NAMALWA (cell line): ENCODE results near the gene SIT1.
"Not testable (repeated sequence)": the region's sequence is repeated elsewhere in the genome, so short reads cannot be mapped to it uniquely, and the experiment has no call there.

Experiments used
- DNase-seq: peaks from one replicate; pipeline ENCODE4 v3.0.0-alpha.2; 2015; ENCODE audit warnings: low spot score

Gene SIT1

GRCh38 chr9:35637427-35637955, 13.2 kb downstream of the SIT1 start:
- DNase-seq: not testable (repeated sequence)

GRCh38 chr9:35636877-35637246, 13.9 kb downstream of the SIT1 start:
- DNase-seq: not testable (repeated sequence)

GRCh38 chr9:35636135-35636876, 14.4 kb downstream of the SIT1 start:
- DNase-seq: peak; percentile 78

- DNase-seq: no peak
Measured at GRCh38 chr9:35635730-35636129, 15.0 kb downstream of the SIT1 start.

- DNase-seq: no peak
Measured at GRCh38 chr9:35629597-35629996, 21.1 kb downstream of the SIT1 start.

- DNase-seq: no peak
Measured at GRCh38 chr9:35628389-35628991, 22.2 kb downstream of the SIT1 start.

- peak; percentile 1 for DNase-seq
Measured at GRCh38 chr9:35627575-35627974, 23.2 kb downstream of the SIT1 start.

- no peak for DNase-seq
Measured at GRCh38 chr9:35619800-35620158, 31.0 kb downstream of the SIT1 start.

- peak; percentile 96 for DNase-seq
Measured at GRCh38 chr9:35618854-35619799, 31.6 kb downstream of the SIT1 start.

GRCh38 chr9:35618325-35618727, 32.4 kb downstream of the SIT1 start, which contains the start of gene CD72:
TSS of gene CD72 (minus strand) at chr9:35618413. CDS start at chr9:35618303, 110 bp downstream.
- DNase-seq: peak; percentile 88

- DNase-seq: no peak
Measured at GRCh38 chr9:35617548-35617947, 33.2 kb downstream of the SIT1 start.

- DNase-seq: peak; percentile 73
Measured at GRCh38 chr9:35616681-35617459, 33.9 kb downstream of the SIT1 start.

GRCh38 chr9:35615981-35616680, 34.6 kb downstream of the SIT1 start:
- DNase-seq: peak; percentile 42

- DNase-seq: no peak
Measured at GRCh38 chr9:35612843-35613242, 37.9 kb downstream of the SIT1 start.

- DNase-seq: peak; percentile 3
Measured at GRCh38 chr9:35612066-35612465, 38.7 kb downstream of the SIT1 start.

- peak; percentile 80 for DNase-seq
Measured at GRCh38 chr9:35611230-35611797, 39.4 kb downstream of the SIT1 start.

- no peak for DNase-seq
Measured at GRCh38 chr9:35609820-35610163, 40.9 kb downstream of the SIT1 start.

GRCh38 chr9:35609001-35609819, 41.5 kb downstream of the SIT1 start:
- DNase-seq: no peak

GRCh38 chr9:35608221-35608620, 42.5 kb downstream of the SIT1 start:
- DNase-seq: no peak

- DNase-seq: peak; percentile 3
Measured at GRCh38 chr9:35606726-35607125, 44.0 kb downstream of the SIT1 start.
